Measurements from ENCODE around the gene CAMK2D. TPM values are rescaled to one million over a fixed set of nuclear protein-coding genes. Genes with fewer than 3 reads are reported as not detected.

Gene CAMK2D
- total RNA-seq, 1 donor, result 207 TPM

DNA sequence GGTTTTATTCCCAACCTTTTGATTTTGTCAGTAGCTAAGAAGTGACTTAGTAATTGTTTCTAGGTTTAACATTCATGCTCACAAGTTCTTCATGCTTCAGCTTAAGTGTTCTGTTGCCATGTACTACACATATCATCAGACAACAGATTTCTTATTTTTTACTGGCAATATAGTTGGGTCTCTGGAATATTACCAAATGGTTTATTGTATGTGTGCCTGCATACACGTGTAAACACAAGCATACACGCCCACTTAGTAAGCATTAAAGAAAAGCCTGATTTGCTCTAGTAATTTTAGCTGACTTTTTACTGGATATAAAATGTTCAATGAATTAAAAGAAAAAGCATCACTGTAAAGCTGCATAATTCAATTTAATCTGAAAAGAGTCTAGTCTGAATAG is 199.8 kb downstream of the CAMK2D start:
- TF ChIP-seq, protein P1, sequence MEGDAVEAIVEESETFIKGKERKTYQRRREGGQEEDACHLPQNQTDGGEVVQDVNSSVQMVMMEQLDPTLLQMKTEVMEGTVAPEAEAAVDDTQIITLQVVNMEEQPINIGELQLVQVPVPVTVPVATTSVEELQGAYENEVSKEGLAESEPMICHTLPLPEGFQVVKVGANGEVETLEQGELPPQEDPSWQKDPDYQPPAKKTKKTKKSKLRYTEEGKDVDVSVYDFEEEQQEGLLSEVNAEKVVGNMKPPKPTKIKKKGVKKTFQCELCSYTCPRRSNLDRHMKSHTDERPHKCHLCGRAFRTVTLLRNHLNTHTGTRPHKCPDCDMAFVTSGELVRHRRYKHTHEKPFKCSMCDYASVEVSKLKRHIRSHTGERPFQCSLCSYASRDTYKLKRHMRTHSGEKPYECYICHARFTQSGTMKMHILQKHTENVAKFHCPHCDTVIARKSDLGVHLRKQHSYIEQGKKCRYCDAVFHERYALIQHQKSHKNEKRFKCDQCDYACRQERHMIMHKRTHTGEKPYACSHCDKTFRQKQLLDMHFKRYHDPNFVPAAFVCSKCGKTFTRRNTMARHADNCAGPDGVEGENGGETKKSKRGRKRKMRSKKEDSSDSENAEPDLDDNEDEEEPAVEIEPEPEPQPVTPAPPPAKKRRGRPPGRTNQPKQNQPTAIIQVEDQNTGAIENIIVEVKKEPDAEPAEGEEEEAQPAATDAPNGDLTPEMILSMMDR (IDR thresholded peaks at IDR 0.05; ENCODE audit: extremely low read depth, low read depth, low read length), result no peak
- Histone ChIP-seq H3K36me3 (ENCODE audit: insufficient read depth, low read length) (no peaks in the 10 kb centered on the region), H3K27me3 (ENCODE audit: insufficient read depth, low read length) (no peaks in the 10 kb centered on the region), H3K4me3 (ENCODE audit: insufficient read depth, low read length) (no peak overlapping the region), H2AFZ (ENCODE audit: low read length) (no peak overlapping the region), H3K27ac (ENCODE audit: low read depth, low read length) (no peak overlapping the region), H3K79me2 (ENCODE audit: insufficient read depth, low read length) (peaks cover 59% of the 10 kb centered on the region), H3K9me3 (ENCODE audit: low read depth, low read length) (no peaks in the 10 kb centered on the region), H3K4me2 (ENCODE audit: insufficient read depth, low read length) (no peak overlapping the region), H3K4me1 (ENCODE audit: insufficient read depth, low read length) (peaks cover 16% of the 10 kb centered on the region), H4K20me1 (ENCODE audit: insufficient read depth, low read length) (peaks cover 20% of the 10 kb centered on the region)
- DNase-seq (ENCODE audit: insufficient read length, low spot score, missing footprints), result no peak

DNA sequence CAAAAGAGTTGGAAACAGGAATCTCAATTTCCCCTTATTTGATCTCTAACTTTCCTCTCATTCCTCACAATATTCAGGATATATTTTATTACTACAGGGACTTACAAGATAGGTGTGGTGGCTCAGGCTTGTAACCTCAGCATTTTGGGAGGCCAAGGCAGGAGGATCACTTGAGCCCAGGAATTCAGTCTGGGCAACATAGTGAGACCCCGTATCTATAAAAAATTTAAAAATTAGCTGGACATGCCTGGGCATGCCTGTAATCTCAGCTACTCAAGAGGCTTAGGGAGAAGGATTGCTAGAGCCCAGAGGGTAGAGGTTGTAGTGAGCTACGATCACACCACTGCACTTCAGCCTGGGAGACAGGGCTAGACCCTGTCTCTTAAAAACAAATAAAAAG is 200.4 kb downstream of the CAMK2D start:
- no peak overlapping the region for H3K4me3 ChIP-seq (ENCODE audit: insufficient read depth, low read length)
- H3K4me2 ChIP-seq (ENCODE audit: insufficient read depth, low read length), result no peak overlapping the region
- peaks cover 17% of the 10 kb centered on the region for H3K4me1 ChIP-seq (ENCODE audit: insufficient read depth, low read length)
- peaks cover 18% of the 10 kb centered on the region for H4K20me1 ChIP-seq (ENCODE audit: insufficient read depth, low read length)
- H3K9me3 ChIP-seq (ENCODE audit: low read depth, low read length), result no peaks in the 10 kb centered on the region
- TF ChIP-seq, protein P1 (IDR thresholded peaks at IDR 0.05; ENCODE audit: extremely low read depth, low read depth, low read length), result no peak
- H3K36me3 ChIP-seq (ENCODE audit: insufficient read depth, low read length), result no peaks in the 10 kb centered on the region
- H3K27me3 ChIP-seq (ENCODE audit: insufficient read depth, low read length), result no peaks in the 10 kb centered on the region
- peak overlapping the region; percentile 34 for H3K27ac ChIP-seq (ENCODE audit: low read depth, low read length)
- DNase-seq (ENCODE audit: insufficient read length, low spot score, missing footprints), result no peak
- peaks cover 59% of the 10 kb centered on the region for H3K79me2 ChIP-seq (ENCODE audit: insufficient read depth, low read length)
- no peak overlapping the region for H2AFZ ChIP-seq (ENCODE audit: low read length)

DNA sequence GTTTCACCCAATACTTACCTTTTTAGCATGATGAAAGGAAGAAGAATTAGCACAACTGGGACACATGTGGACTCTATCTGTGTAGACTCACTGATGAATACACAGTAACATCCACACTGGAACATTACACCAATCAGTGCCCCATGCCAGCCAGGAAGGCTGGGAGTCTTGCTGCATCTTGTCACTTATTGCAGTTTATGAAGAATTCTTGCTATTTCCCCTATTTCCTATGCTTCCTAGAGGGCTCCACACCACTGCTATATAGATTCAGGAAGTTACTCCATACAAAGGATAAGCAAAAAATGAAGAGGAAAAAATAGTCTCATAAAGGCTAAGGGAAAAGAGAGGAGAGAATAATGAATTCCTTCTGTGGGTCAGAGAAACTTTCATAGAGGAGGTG is 201.0 kb downstream of the CAMK2D start:
- Histone ChIP-seq H3K4me1 (ENCODE audit: insufficient read depth, low read length) (peaks cover 17% of the 10 kb centered on the region), H3K36me3 (ENCODE audit: insufficient read depth, low read length) (no peaks in the 10 kb centered on the region), H4K20me1 (ENCODE audit: insufficient read depth, low read length) (peaks cover 14% of the 10 kb centered on the region), H3K79me2 (ENCODE audit: insufficient read depth, low read length) (peaks cover 60% of the 10 kb centered on the region), H3K4me2 (ENCODE audit: insufficient read depth, low read length) (no peak overlapping the region), H3K4me3 (ENCODE audit: insufficient read depth, low read length) (no peak overlapping the region), H3K27ac (ENCODE audit: low read depth, low read length) (no peak overlapping the region), H3K9me3 (ENCODE audit: low read depth, low read length) (no peaks in the 10 kb centered on the region), H3K27me3 (ENCODE audit: insufficient read depth, low read length) (no peaks in the 10 kb centered on the region), H2AFZ (ENCODE audit: low read length) (no peak overlapping the region)
- TF ChIP-seq, protein P1 (IDR thresholded peaks at IDR 0.05; ENCODE audit: extremely low read depth, low read depth, low read length), result no peak
- DNase-seq (ENCODE audit: insufficient read length, low spot score, missing footprints), result no peak

DNA sequence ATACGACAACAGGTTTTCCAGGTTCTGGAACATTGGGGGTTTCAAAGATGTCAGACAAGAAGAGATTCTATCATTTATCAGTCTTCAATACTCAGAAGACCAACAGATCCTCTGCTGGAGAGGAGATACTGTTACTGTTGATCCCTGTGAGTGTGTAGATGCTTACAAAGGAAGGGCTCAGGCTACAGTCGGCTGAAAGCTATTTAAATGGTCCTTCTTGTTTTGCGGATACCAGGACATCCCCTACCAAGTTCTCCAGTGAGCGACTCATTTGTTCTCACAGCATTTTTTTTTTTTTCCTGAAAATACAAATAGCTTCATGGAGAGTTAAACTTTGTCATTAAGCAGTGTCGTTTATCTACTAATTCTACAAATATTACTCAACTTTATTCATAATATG is 201.6 kb downstream of the CAMK2D start:
- Histone ChIP-seq H3K4me3 (ENCODE audit: insufficient read depth, low read length) (no peak overlapping the region), H3K36me3 (ENCODE audit: insufficient read depth, low read length) (no peaks in the 10 kb centered on the region), H3K4me1 (ENCODE audit: insufficient read depth, low read length) (peaks cover 12% of the 10 kb centered on the region), H3K79me2 (ENCODE audit: insufficient read depth, low read length) (peaks cover 62% of the 10 kb centered on the region), H4K20me1 (ENCODE audit: insufficient read depth, low read length) (peaks cover 9% of the 10 kb centered on the region), H3K9me3 (ENCODE audit: low read depth, low read length) (no peaks in the 10 kb centered on the region), H3K27ac (ENCODE audit: low read depth, low read length) (no peak overlapping the region), H3K4me2 (ENCODE audit: insufficient read depth, low read length) (no peak overlapping the region), H3K27me3 (ENCODE audit: insufficient read depth, low read length) (no peaks in the 10 kb centered on the region), H2AFZ (ENCODE audit: low read length) (no peak overlapping the region)
- TF ChIP-seq, protein P1 (IDR thresholded peaks at IDR 0.05; ENCODE audit: extremely low read depth, low read depth, low read length), result no peak
- no peak for DNase-seq (ENCODE audit: insufficient read length, low spot score, missing footprints)

Measured in osteoblast (primary cell).